GM18505 (cell line): Measurements from ENCODE around the gene MKRN2OS.

Source experiments
- ATAC-seq: cut with Tn5 transposase; IDR thresholded peaks from one replicate; pipeline ENCODE4 v1.9.1; 2021; ENCODE audit not compliant: unreplicated experiment
- POLR2A ChIP-seq: IDR thresholded peaks from 4 replicates; pipeline ENCODE4 v1.6.1; 2011; ENCODE audit warnings: borderline replicate concordance; ENCODE audit not compliant: insufficient read depth, insufficient read length; ENCODE audit errors: extremely low read depth

Gene MKRN2OS

DNA sequence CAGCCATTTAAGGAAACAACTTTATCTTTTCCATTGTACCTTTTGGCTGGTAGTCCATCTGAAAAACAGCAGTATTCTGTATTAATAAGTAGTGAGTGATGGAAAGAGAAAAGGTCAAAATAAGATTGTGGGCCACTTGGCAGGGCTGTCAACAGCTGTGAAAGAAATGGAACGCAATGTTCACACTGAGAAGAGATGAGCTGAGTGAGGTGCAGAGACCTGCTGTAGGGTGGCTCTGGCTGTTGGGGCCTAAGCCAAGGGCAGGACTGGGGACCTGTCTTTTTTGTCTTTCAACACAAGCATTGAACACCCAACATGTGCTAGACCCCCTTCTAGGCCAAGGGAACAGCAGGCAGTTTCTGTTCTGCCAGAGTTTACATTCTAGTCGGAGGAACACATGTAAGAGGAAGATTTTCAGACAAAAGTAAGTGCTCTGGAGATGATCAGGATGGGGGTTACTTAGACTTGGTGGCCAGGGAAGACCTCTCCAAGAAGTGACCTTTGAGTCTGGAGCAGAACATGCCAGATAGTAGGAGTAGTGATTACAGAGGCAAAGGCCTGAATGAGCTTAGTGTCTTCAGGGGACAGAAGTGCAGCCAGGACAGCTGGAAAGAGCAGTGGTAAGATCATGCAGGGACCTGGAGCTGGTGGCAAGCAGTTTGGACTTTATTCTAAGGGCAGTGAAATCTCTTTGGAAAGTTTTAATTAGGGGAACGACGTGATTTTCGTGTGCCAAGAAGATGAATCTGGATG, 31.4 kb downstream of the MKRN2OS start:
- TF ChIP-seq POLR2A, result no peak
- ATAC-seq, result no peak

DNA sequence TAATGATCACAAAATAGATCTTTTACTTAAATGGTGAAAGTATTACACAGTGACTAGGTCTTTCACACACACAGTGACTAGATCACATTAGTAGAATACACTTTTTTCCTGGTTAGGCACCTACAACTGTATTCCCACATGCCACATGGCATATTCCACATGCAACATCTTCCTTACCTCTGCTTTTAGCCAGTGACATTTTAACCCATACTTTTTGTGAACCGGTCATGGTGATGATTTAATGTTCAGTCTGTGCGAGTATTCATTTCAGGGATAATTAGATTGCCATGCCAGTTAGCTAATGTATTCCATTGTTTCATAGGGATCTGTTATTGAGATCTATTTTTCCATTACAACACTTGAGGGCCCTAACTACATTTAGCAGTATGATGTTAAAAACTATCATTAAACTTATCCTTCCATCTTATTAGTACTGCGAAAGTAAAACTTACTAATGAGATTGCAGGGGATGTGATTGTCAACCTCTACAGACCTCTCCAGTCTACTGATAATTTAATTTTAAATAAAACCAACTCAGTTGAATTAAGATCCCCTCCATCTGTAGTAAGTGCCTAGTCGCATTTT, 32.7 kb downstream of the MKRN2OS start:
- no peak for ATAC-seq
- TF ChIP-seq POLR2A, result no peak

DNA sequence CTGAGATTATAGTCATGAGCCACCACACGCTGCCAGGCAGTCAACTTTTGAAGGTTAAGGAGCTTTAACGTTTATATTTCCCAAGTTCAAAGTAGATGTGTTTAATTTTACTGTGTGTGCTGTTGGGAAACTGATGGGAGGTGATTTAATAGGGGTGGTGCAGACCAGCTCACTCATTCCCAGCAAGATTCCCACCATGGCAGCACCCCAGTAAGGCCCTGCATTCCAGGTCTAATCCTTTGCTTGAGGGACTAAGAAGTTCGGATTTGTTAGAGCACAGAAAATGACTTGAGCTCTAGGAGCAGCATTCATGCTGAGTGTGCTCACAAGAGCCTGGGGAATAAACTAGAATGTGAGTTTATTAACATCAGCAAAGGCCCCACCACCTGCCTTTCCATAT, 35.8 kb downstream of the MKRN2OS start:
- TF ChIP-seq POLR2A, result no peak
- ATAC-seq, result no peak

DNA sequence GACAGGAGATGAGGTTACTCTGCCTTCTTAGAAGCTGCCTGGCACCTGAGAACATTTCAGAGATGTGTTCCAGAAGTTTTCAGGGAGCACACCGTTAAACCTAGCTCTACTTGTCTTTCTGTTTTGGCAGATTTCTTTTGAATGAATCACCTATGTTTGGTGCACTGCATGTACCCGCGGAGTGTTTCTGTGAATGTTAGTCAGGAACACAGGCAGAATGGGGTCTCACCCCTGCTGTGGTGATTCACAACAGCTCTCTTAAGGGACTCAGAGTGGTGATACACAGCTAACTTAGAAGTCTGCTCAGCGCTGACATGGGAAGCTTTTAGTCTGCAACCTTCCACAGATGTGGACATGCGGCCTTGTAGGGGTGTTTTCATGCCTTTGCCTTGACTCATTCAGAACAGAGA, 37.0 kb downstream of the MKRN2OS start:
- TF ChIP-seq POLR2A, result no peak
- ATAC-seq, result no peak

DNA sequence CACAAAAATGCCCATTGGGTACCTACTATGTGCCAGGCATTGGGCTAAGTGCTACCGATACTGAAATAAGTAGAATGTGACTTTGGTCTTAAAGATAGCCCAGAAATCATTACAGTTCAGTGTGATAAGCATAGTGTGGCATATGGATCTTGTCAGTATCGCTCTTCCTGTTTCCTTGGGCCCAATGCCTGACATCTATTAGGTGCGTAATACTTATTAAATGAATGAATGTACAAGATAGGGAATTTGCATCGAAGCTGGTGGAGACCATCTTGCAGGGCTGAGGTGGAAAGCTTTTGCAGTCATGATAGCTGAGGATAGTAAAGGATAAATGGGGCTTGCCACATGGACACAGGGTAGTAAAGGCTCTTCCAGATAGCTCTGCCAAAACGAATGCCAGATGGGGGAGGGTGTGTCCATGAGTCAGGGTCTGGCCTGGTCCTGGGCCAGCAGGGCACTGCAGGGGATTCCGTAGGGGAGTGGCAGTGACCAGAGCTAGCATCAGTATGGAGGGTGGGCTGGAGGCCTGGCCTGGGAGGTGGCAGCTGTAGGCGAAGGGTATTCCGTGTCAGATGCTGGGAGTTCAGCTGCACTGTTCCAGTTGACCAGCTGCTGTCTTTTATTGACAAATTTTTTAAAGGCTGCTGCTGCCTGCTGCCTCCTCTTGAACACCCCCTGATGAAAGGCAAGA, 37.6 kb downstream of the MKRN2OS start:
- TF ChIP-seq POLR2A, result no peak
- no peak for ATAC-seq

DNA sequence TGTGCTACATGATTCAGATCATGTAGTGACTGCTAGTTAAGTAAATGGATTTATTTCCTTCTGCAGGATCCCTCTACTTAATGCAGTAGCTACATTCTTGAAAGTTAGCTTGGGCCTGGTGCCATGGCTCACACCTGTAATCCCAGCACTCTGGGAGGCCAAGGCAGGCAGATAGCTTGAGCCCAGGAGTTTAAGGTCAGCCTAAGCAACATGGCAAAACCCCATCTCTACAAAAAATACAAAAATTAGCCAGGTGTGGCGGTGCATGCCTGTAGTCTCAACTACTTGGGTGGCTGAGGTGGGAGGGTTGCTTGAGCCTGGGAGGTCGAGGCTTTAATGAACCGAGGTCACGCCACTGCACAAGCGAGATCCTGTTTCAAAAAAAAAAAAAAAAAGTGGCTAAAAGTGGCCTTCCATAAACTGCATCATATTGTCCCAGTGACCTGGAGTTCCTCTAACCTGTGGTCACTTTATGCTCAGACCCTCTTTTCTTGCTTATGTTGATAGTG, 39.0 kb downstream of the MKRN2OS start:
- TF ChIP-seq POLR2A, result no peak
- ATAC-seq, result no peak

DNA sequence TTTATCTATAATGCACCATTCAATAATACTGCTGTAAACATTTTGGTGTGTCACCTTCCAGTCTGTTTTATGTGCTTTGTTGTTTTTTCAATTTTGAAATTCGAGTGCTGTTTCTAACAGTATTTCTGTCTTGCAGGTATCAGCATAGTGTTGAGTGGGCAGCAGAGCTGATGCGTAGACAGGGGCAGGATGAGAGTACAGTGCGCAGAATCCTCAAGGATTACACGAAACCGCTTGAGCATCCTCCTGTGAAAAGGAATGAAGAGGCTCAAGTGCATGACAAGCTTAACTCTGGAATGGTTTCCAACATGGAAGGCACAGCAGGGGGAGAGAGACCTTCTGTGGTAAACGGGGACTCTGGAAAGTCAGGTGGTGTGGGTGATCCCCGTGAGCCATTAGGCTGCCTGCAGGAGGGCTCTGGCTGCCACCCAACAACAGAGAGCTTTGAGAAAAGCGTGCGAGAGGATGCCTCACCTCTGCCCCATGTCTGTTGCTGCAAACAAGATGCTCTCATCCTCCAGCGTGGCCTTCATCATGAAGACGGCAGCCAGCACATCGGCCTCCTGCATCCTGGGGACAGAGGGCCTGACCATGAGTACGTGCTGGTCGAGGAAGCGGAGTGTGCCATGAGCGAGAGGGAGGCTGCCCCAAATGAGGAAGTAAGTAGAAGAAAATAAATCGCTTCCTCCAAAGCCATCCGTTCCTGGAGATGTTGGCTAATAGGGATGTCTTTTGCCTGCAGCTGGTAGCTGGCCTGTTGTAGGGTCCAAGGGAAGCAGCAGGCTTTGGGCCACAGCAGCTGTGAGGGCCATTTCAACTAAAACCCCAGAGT, 42.0 kb downstream of the MKRN2OS start:
- ATAC-seq, result no peak
- TF ChIP-seq POLR2A, result no peak

DNA sequence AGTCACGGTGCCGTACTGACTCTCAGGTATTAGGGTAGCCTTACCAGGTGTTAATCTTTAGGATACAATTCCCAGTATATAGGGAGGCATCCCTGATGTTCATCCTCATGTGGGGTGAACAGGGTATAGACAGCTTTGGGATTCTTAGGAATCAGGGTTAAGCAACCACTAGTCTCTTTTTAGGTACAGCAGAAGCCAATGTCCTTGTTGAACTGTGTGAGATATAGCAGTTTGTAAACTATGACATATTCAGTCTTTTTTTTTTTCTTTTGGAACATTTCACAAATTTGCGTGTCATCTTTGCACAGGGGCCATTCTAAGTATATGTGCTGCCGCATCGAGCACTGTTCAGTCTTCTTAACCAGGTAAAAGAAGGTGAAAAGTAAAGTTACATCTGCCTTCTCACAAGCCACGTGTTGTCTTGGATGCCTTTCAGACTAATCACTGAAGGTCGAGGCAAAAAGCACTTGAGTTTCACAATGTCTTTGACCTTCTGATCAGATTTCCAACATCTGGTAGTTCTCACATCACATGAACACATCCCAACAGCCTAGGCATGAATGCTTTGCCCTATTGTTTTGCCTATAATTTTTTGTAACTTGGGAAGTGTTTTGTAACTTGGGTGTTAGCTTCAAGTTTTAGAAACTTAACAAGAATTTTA, 43.8 kb downstream of the MKRN2OS start:
- ATAC-seq, result no peak
- no peak for TF ChIP-seq POLR2A

DNA sequence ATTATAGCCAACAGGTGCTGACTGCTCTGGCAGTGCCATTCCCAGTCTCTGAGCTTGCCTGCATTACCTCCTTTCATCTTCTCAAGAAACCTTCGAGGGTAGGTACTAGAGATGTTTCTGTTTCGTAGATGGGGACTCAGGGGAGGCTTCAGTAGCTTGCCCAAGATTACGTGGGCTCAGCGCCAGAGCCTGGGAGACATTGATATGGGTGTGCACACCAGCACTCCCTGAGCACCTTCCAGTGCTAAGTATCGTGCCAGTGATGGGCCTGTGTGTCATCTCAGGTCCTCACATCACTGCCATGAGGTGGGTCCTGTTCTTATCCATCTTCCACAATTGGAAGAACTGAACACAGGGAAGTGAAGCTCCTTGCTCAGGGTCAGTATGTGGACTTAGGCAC, 45.8 kb downstream of the MKRN2OS start:
- no peak for TF ChIP-seq POLR2A
- no peak for ATAC-seq

DNA sequence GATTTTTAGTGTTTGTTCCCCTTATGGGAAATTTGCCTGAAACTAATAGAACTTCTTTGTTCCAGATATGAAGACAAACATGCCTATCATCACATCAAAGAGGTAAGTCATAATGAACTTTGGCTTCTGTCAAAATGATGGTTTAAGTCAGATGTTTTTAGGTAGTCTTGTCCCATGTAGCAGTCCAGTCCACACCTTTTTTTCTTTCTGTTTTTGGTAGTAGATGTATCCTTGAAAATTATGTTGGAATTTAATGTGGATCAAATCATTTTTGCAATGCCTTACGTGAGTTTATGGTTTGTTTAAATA, 48.9 kb downstream of the MKRN2OS start:
- ATAC-seq, result no peak
- no peak for TF ChIP-seq POLR2A

DNA sequence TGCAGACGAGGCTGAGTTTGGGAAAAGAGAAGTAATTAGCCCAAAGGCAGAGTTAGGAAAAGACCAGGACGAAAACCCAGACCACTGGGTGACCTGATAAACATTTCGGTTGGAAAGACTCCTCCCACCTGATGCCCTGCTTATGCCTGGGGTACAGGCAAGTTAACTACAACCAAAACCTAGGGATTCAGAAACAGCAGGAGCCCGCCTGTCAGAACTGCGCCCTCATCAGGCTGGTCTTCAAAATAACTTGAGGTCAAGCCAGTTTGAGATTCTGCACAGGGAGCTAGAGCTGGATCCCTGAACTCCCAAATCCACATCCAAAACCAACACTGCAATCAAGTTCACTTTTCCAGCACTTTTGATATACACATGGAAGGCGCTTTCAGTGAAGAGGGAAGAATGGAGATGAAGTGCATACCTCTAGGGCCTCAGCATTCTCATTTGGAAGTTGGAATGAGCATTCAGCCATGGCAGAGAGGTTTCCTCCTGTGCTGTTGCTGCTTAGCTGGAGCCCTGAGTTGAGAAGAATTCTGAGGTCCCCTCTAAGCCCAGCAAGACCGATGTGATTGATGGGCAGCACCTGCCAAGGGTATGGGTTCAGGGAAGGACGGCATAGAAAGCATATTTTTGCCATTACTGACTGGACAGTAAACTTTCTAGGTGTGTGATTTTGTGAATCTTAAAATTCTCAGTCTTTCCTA, 49.4 kb downstream of the MKRN2OS start:
- no peak for ATAC-seq
- no peak for TF ChIP-seq POLR2A

DNA sequence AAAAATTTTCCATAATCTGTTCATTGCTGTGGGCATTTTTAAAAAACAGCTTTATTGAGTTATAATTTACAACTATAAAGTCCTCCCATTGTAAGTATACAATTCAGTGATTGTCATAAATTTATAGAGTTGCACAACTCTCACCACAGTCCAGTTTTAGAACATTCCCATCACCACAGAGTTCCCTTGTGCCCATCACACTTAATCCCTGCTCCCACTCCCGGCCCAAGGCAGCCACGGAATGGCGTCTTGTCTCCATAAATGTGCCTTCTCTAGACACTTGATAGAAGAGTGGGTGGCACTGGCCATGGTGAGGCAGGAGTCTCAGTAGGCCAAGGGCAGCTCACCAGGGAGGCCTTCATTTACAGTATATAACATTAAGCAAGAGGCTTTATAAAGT, 54.8 kb downstream of the MKRN2OS start:
- TF ChIP-seq POLR2A, result no peak
- ATAC-seq, result no peak

DNA sequence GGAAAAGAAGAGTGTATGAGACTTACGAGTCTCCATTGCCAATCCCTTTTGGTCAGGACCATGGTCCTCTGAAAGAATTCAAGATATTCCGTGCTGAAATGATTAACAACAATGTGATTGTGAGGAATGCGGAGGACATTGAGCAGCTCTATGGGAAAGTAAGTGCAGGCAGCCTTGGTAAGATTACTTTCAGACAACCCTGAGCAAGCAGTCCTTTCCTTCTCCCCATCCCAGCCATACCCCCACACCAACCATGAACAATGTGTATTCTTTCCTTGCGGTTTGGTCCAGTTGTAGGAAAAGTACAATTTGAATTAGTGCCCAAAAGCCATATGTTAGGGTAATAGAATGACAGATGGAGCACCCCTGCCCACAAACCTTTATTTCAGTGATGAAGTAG, 55.5 kb downstream of the MKRN2OS start:
- TF ChIP-seq POLR2A, result no peak
- ATAC-seq, result no peak
